ENCODE results near the gene IGSF3. TPM values are rescaled to one million over a fixed set of nuclear protein-coding genes. Genes with fewer than 3 reads are reported as not detected.
A peak's percentile ranks its signal among the peaks of the same experiment; 100 is the strongest.
"Not testable (repeated sequence)": the region's sequence is repeated elsewhere in the genome, so short reads cannot be mapped to it uniquely, and the experiment has no call there.

The IGSF3 gene
- total RNA-seq, 6 experiments from 2014 or later: 0.42 to 4.9 (median 1.8) TPM

DNA sequence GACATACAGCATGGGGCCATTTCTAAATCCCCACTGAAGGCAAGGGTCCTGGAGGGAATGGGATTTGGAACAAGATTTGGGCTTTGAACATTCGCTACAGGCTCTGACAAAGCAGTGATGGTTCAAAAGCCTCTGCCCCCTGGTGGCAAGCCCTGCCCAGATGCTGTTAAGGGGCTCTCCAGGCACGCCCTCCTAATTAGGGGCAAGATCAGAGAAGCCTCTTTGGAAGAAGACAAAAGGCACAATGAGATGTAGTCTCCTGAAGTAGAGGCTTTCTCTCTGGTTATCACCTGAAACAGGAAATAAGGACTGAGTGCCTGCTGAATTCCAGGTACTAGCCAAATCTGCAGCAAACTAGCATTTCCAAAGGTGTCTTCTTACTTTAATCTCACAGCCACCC lies 37.5 kb downstream of the IGSF3 start:
- H3K27me3 ChIP-seq; DNase-seq; ATAC-seq; H3K27ac ChIP-seq; H3K9me3 ChIP-seq; H3K4me3 ChIP-seq; H3K36me3 ChIP-seq; intact Hi-C loops (cut with DNase I): not testable (repeated sequence)
- WGBS (ENCODE audit: insufficient coverage, low coverage, low lambda C conversion rate, missing lambda C conversion rate): no CpG with 5 or more reads among the region's 2 CpGs
- TF ChIP-seq, protein P1, sequence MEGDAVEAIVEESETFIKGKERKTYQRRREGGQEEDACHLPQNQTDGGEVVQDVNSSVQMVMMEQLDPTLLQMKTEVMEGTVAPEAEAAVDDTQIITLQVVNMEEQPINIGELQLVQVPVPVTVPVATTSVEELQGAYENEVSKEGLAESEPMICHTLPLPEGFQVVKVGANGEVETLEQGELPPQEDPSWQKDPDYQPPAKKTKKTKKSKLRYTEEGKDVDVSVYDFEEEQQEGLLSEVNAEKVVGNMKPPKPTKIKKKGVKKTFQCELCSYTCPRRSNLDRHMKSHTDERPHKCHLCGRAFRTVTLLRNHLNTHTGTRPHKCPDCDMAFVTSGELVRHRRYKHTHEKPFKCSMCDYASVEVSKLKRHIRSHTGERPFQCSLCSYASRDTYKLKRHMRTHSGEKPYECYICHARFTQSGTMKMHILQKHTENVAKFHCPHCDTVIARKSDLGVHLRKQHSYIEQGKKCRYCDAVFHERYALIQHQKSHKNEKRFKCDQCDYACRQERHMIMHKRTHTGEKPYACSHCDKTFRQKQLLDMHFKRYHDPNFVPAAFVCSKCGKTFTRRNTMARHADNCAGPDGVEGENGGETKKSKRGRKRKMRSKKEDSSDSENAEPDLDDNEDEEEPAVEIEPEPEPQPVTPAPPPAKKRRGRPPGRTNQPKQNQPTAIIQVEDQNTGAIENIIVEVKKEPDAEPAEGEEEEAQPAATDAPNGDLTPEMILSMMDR (IDR thresholded peaks at IDR 0.05): peak in 1 of 4 donors; percentile 15
- H3K4me1 ChIP-seq: peaks cover 0 to 19% (median 7%) of the 10 kb centered on the region in 4 donors

DNA sequence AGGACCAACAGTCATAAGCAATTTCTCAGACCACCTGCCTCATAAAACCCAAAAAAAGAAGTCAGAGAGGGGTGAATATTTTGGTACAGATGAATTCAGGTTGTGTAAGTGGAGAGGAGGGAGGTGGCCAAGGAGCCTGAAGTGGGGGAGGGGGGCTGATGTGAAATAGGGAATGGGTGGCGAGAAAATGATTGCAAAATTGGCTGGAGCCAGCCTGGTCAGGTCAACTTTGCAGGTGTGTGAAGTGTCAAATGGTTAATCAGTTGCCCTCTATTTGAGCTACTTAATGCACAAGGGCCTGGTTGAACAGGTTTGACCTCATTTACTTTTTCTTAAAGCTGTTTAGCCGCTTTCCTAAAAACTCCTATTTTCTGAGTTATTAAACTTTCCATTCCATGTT lies 38.1 kb downstream of the IGSF3 start:
- ATAC-seq; DNase-seq; H3K27me3 ChIP-seq; H3K4me3 ChIP-seq; H3K9me3 ChIP-seq; H3K36me3 ChIP-seq; H3K27ac ChIP-seq; intact Hi-C loops (cut with DNase I): not testable (repeated sequence)
- WGBS (ENCODE audit: insufficient coverage, low coverage, low lambda C conversion rate, missing lambda C conversion rate): 69% methylated on average over 2 of the region's 2 CpGs
- peaks cover 0 to 19% (median 7%) of the 10 kb centered on the region in 4 donors for H3K4me1 ChIP-seq

DNA sequence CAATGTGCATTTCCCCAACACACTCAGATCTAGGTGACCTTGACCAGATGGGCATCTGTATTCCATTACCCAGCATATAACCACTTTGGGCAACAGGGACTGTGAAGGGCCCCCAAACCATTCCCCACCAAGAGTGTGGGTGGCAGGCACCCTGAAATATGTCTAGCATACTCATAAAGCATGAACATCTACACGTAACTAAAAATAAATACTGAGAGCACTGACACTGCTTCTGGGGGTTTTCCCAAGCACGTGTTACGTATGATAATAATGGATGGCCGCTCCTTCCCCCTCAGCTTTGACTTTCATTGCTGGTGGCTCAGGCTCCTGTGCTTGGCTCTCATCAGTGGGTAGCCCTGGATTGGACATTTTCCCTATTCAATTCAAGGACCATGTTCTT lies 39.1 kb downstream of the IGSF3 start:
- Histone ChIP-seq H3K27ac (no peak overlapping the region), H3K36me3 (no peaks in the 10 kb centered on the region), H3K27me3 (no peaks in the 10 kb centered on the region), H3K4me3 (no peak overlapping the region), H3K9me3 (no peaks in the 10 kb centered on the region), H3K4me1 (peaks cover 0 to 19% (median 7%) of the 10 kb centered on the region in 4 donors)
- WGBS (ENCODE audit: insufficient coverage, low coverage, low lambda C conversion rate, missing lambda C conversion rate): 59% methylated on average over 4 of the region's 4 CpGs
- DNase-seq (no peak), ATAC-seq (no peak)
- TF ChIP-seq, protein P1 (IDR thresholded peaks at IDR 0.05): no peak
- TF ChIP-seq POLR2A (IDR thresholded peaks at IDR 0.05): no peak
- intact Hi-C loops (cut with DNase I): no loop called here

DNA sequence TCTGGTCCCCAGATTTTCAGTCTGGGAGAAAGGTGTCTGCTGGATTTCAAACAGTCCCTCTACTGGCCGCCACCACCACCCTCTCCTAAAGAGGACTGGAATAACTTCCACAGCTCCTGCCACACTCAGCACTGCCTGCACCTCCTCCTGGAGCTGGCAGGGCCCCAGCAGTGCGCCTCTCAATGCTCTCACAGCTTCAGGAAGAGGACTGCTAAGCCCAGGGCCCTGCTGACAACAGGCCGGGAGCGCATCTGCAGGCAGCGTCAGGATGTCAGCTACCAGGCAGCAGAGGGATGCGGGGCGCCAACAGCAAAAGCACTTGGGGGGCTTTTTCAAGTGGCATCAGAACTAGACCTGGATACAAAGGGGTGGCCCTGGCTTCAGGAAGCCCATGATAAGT lies 40.2 kb downstream of the IGSF3 start:
- WGBS (ENCODE audit: insufficient coverage, low coverage, low lambda C conversion rate, missing lambda C conversion rate): 64% methylated on average over 2 of the region's 7 CpGs
- intact Hi-C loops (cut with DNase I); DNase-seq; H3K27me3 ChIP-seq; H3K27ac ChIP-seq; ATAC-seq; H3K9me3 ChIP-seq; H3K4me3 ChIP-seq; H3K36me3 ChIP-seq: not testable (repeated sequence)
- peaks cover 0 to 15% (median 6%) of the 10 kb centered on the region in 4 donors for H3K4me1 ChIP-seq

DNA sequence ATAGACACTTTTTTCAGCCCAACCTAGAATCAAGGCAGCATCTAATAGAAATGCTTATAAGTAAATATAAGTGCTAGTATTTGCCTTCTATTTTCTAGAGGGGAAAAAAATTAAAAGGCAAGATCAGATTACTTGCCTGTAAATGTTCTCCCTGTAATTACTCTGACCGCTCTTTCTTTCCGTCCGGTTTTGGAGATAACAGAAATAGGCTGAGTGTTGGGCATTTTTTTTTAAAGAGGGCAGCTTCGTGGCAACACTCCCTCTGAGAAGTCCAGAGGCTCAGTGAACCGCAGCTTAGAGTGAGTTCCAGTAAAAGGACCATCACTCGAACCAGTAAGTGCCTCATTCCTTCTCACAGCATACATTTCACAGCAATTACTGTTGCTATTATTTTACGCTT lies 40.6 kb downstream of the IGSF3 start:
- H3K4me3 ChIP-seq; ATAC-seq; intact Hi-C loops (cut with DNase I); H3K27ac ChIP-seq; H3K27me3 ChIP-seq; DNase-seq; H3K9me3 ChIP-seq; H3K36me3 ChIP-seq: not testable (repeated sequence)
- H3K4me1 ChIP-seq: peaks cover 0 to 11% (median 3%) of the 10 kb centered on the region in 4 donors
- WGBS (ENCODE audit: insufficient coverage, low coverage, low lambda C conversion rate, missing lambda C conversion rate): 59% methylated on average over 7 of the region's 7 CpGs

DNA sequence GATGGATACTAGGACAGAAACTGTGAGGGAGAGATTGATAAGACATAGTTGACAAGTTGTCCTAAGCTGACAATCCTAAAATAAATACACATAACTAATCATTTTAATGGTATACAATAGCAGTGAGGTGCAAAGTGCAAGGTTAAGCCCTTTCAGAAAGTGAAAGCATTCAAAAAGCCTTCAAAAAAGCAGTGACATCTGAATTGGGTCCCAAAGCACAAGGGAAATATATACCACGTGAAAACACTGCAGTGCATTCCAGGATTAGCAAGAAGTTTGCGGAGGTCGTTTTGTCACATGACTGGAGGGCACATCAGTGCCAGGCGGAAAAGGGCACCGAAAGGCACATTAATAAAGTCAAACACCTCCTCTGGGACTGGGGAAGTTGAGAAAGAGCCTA lies 42.4 kb downstream of the IGSF3 start:
- ATAC-seq; H3K27me3 ChIP-seq; intact Hi-C loops (cut with DNase I); H3K4me1 ChIP-seq; H3K36me3 ChIP-seq; H3K4me3 ChIP-seq; H3K27ac ChIP-seq; DNase-seq; H3K9me3 ChIP-seq: not testable (repeated sequence)
- 85% methylated on average over 5 of the region's 5 CpGs for WGBS (ENCODE audit: insufficient coverage, low coverage, low lambda C conversion rate, missing lambda C conversion rate)

DNA sequence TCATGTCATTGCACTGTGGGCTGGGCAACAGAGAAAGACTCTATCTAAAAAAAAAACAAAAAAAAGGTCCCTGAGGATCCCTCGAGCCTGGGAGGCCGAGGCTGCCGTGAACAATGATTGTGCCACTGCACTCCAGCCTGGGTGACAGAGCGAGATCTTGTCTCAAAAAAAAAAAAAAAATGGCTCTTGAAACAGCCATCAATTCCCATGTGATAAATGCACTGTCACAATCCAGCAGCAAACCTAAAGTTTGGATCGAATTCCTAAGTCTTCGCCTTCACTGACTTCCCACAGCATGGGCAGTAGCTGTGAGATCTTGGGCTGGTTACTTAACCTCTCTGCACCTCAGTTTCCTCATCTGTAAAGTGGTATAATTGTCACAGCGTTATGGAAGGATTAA lies 43.5 kb downstream of the IGSF3 start:
- TF ChIP-seq POLR2A (IDR thresholded peaks at IDR 0.05): no peak
- TF ChIP-seq, protein P1 (IDR thresholded peaks at IDR 0.05): no peak
- Histone ChIP-seq H3K4me3 (no peak overlapping the region), H3K4me1 (peaks cover 0 to 6% (median 0%) of the 10 kb centered on the region in 4 donors), H3K9me3 (no peaks in the 10 kb centered on the region), H3K27me3 (no peaks in the 10 kb centered on the region), H3K27ac (no peak overlapping the region), H3K36me3 (no peaks in the 10 kb centered on the region)
- WGBS (ENCODE audit: insufficient coverage, low coverage, low lambda C conversion rate, missing lambda C conversion rate): 94% methylated on average over 6 of the region's 7 CpGs
- intact Hi-C loops (cut with DNase I): no loop called here
- DNase-seq: no peak
- no peak for ATAC-seq

DNA sequence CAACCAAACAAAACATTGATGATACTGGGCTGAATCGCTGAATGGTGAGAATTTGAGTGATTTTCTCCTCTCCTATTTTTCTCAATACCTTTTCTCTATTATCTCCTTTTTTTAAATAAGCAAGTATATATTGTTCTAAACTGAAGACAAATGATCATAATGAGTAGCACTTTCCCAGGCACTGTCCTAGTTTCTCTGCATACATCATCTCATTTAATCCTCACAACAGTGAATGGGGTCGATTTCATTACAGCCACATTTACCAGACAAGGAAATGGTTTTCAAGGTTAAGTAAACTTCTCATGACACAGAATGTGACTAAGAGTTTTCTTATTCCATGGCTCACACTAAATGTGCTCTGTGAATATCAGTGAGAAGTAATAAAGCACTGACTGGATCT lies 45.0 kb downstream of the IGSF3 start:
- H3K27ac ChIP-seq; H3K36me3 ChIP-seq; H3K27me3 ChIP-seq; H3K9me3 ChIP-seq; DNase-seq; intact Hi-C loops (cut with DNase I); H3K4me3 ChIP-seq; ATAC-seq: not testable (repeated sequence)
- WGBS (ENCODE audit: insufficient coverage, low coverage, low lambda C conversion rate, missing lambda C conversion rate): 62% methylated on average over 2 of the region's 2 CpGs
- H3K4me1 ChIP-seq: peaks cover 0 to 12% (median 0%) of the 10 kb centered on the region in 4 donors

DNA sequence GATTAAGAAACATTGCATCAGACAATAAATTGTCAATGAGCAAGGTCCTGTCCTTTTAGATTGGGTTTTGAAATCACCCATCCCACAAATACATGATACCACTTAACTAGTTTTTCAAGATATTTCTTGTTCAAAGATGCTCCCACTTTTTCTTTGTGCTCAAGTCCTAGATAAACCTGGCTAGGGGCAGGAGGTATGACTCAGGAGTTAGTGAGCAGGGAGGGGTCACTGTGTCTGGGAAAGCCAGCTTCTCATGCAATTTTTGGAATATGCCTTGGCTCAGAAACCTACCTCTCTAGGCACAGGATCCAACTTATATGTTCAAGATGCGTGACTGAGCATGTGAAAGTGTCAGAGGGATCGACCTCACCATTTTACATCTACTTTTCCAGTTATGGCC lies 45.8 kb downstream of the IGSF3 start:
- H3K9me3 ChIP-seq; ATAC-seq; H3K27me3 ChIP-seq; H3K27ac ChIP-seq; H3K36me3 ChIP-seq; intact Hi-C loops (cut with DNase I); DNase-seq; H3K4me3 ChIP-seq: not testable (repeated sequence)
- H3K4me1 ChIP-seq: peaks cover 0 to 12% (median 0%) of the 10 kb centered on the region in 4 donors
- 100% methylated on average over 2 of the region's 2 CpGs for WGBS (ENCODE audit: insufficient coverage, low coverage, low lambda C conversion rate, missing lambda C conversion rate)
